Peyer's patch (tissue), 4 donors: ENCODE measurements around the gene OBSL1. TPM values are rescaled to one million over a fixed set of nuclear protein-coding genes. Genes with fewer than 3 reads are reported as not detected.

Experiments
- DNase-seq, 3 donors: peaks; one replicate each; pipeline ENCODE4 v3.0.0-alpha.2; 2017 to 2019
- H3K27ac ChIP-seq, 4 donors: fragments of 200-600 bp; sonication (generic); one replicate each; pipeline ENCODE4 v1.5.1; 2016 to 2019
- H3K27me3 ChIP-seq, 2 donors: fragments of 200-600 bp; sonication (generic); one replicate each; pipeline ENCODE4 v1.5.1; 2019
- H3K36me3 ChIP-seq, 3 donors: fragments of 200-600 bp; sonication (generic); one replicate each; pipeline ENCODE4 v1.5.1; 2016 to 2019
- H3K4me1 ChIP-seq, 4 donors: fragments of 200-600 bp; sonication (generic); one replicate each; pipeline ENCODE4 v1.5.1; 2016 to 2019
- H3K4me3 ChIP-seq, 4 donors: fragments of 200-600 bp; sonication (generic); 1 replicate in 3 of 4; 2 replicates in 1 of 4; pipeline ENCODE4 v1.5.1; 2016 to 2019; ENCODE audit warnings: mild to moderate bottlenecking in 1 of 4
- H3K9me3 ChIP-seq, 4 donors: fragments of 200-600 bp; sonication (generic); one replicate each; pipeline ENCODE4 v1.5.1; 2016 to 2019; ENCODE audit warnings: mild to moderate bottlenecking in 1 of 4
- CTCF ChIP-seq, 6 experiments: fragments of 450-650 bp in 4 of 6; fragments of 200-600 bp in 2 of 6; sonication (generic) in 1 of 6; IDR thresholded peaks; one replicate each; pipeline ENCODE4 v1.5.1; 2017 to 2019; ENCODE audit warnings: antibody characterized with exemption in 6 of 6, mild to moderate bottlenecking in 3 of 6, moderate library complexity in 1 of 6
- POLR2A ChIP-seq, 2 donors: fragments of 450-650 bp; IDR thresholded peaks; one replicate each; pipeline ENCODE4 v1.5.1; 2017; ENCODE audit warnings: antibody characterized with exemption in 2 of 2, mild to moderate bottlenecking in 2 of 2, moderate library complexity in 2 of 2
- total RNA-seq, 4 donors: library from RNA; depleted of rRNA; stranded (reverse); fragments of >200 nt; gene quantifications; one replicate each; pipeline ENCODE4 v1.1.0, GENCODE V29; 2016

Gene OBSL1
- total RNA-seq, 4 donors from 2014 or later = 7.5 to 43.7 (median 21.2) TPM

- Histone ChIP-seq H3K4me3 (no peak overlapping the region), H3K9me3 (no peaks in the 10 kb centered on the region), H3K36me3 (peaks cover 0 to 35% (median 0%) of the 10 kb centered on the region in 3 donors), H3K4me1 (peaks cover 0 to 6% (median 3%) of the 10 kb centered on the region in 4 donors), H3K27ac (no peak overlapping the region), H3K27me3 (no peaks in the 10 kb centered on the region)
- TF ChIP-seq CTCF (IDR thresholded peaks at IDR 0.05) = no peak
- no peak for TF ChIP-seq POLR2A (IDR thresholded peaks at IDR 0.05)
- DNase-seq = no peak
Measured at GRCh38 chr2:219615894-219616293, 44.6 kb upstream of the OBSL1 start.

DNA sequence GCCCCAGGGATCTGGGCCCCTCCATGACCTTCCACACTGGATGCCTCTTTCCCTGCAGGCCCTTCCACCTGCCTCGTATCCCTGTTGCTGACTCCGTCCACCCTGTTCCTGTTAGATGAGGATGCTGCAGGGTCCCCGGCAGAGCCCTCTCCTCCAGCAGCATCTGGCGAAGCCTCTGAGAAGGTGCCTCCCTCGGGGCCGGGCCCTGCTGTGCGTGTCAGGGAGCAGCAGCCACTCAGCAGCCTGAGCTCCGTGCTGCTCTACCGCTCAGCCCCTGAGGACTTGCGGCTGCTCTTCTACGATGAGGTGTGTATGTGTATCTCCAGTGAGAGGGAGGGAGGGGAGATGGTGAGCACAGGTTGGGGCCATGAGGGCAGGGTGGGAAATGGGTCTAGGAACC lies 43.7 kb upstream of the OBSL1 start:
- H3K36me3 ChIP-seq = peaks cover 0 to 35% (median 0%) of the 10 kb centered on the region in 3 donors
- no peaks in the 10 kb centered on the region for H3K27me3 ChIP-seq
- H3K4me1 ChIP-seq = peaks cover 0 to 6% (median 3%) of the 10 kb centered on the region in 4 donors
- H3K4me3 ChIP-seq = no peak overlapping the region
- H3K27ac ChIP-seq = no peak overlapping the region
- DNase-seq = no peak
- TF ChIP-seq CTCF (IDR thresholded peaks at IDR 0.05) = no peak
- TF ChIP-seq POLR2A (IDR thresholded peaks at IDR 0.05) = no peak
- no peaks in the 10 kb centered on the region for H3K9me3 ChIP-seq

DNA sequence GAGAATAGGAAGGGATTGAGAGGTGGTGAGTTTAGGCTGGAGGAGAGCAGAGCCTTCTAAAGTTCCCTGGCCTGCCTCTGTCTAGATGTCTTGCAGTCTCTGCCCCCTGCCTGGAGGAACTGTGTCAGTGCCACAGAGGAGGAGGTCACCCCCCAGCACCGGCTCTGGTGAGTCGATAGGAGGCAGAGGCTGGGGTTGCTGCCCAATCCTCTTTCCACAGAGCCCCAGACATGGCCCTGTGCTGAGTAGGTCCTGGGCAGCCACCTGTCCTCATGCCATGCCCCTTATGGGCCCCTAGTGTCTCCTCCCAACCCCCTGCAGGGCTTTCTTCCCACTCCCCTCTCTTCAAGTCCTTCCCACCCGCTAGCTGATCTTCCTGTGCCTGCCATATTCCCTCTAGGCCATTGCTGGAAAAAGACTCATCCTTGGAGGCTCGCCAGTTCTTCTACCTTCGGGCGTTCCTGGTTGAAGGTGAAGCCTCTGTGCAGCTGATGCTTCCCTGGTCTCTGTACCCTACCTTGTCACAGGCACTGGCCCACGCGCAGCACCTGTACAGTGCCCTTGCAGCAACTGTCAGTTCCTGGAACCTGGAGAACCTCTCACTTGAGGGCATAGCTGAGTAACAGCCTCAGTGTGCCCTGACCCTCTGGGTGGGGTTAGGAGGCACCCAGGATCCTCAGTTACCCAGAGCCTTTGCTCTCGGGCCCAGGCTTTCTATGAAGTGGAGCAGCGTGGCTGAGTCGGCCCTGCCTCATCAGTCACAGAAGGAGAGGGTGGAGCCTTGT lies 42.9 kb upstream of the OBSL1 start:
- Histone ChIP-seq H3K27ac (no peak overlapping the region), H3K4me3 (no peak overlapping the region), H3K36me3 (peaks cover 0 to 42% (median 0%) of the 10 kb centered on the region in 3 donors), H3K9me3 (no peaks in the 10 kb centered on the region), H3K4me1 (peaks cover 0 to 6% (median 3%) of the 10 kb centered on the region in 4 donors), H3K27me3 (no peaks in the 10 kb centered on the region)
- TF ChIP-seq POLR2A (IDR thresholded peaks at IDR 0.05) = no peak
- TF ChIP-seq CTCF (IDR thresholded peaks at IDR 0.05) = no peak
- no peak for DNase-seq

DNA sequence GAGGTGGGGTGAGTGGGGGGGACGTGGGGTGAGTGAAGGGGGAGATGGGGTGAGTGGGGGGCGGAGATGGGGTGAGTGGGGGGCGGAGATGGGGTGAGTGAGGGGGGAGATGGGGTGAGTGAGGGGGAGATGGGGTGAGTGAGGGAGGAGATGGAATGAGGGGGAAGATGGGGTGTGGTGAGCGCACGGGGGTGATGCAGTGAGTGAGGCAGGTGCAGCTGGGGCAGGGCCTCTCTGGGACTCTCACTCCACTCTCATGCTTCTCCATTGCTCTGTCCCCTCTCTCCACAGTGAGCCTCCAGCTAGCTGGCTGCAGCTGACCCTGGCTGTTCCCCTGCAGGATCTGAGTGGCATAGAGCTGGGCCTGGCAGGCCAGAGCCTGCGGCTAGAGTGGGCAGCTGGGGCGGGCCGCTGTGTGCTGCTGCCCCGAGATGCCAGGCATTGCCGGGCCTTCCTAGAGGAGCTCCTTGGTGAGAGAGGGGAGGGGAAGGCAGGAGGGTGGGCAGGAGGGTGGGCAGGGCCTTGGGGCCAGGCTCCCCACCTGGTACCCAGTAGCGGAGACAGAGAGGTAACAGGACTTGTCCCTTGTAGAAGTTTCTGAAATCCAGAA lies 42.2 kb upstream of the OBSL1 start:
- H3K4me3 ChIP-seq = no peak overlapping the region
- H3K27ac ChIP-seq = no peak overlapping the region
- no peaks in the 10 kb centered on the region for H3K27me3 ChIP-seq
- peaks cover 0 to 6% (median 3%) of the 10 kb centered on the region in 4 donors for H3K4me1 ChIP-seq
- peaks cover 0 to 49% (median 0%) of the 10 kb centered on the region in 3 donors for H3K36me3 ChIP-seq
- DNase-seq = no peak
- TF ChIP-seq POLR2A (IDR thresholded peaks at IDR 0.05) (no peak), CTCF (IDR thresholded peaks at IDR 0.05) (no peak)
- H3K9me3 ChIP-seq = no peaks in the 10 kb centered on the region

- TF ChIP-seq CTCF (IDR thresholded peaks at IDR 0.05) (no peak), POLR2A (IDR thresholded peaks at IDR 0.05) (no peak)
- H3K9me3 ChIP-seq = no peaks in the 10 kb centered on the region
- DNase-seq = peak in 2 of 3 donors; percentile 78 to 79
- no peak overlapping the region for H3K4me3 ChIP-seq
- H3K4me1 ChIP-seq = peaks cover 0 to 6% (median 3%) of the 10 kb centered on the region in 4 donors
- H3K27me3 ChIP-seq = no peaks in the 10 kb centered on the region
- H3K27ac ChIP-seq = no peak overlapping the region
- peaks cover 0 to 57% (median 0%) of the 10 kb centered on the region in 3 donors for H3K36me3 ChIP-seq
Measured at GRCh38 chr2:219612577-219613286, 41.4 kb upstream of the OBSL1 start.
